ENCODE data around the gene FIGN. TPM values are rescaled to one million over a fixed set of nuclear protein-coding genes. Genes with fewer than 3 reads are reported as not detected.

FIGN gene
- polyA plus RNA-seq, 1 experiment = 2.4 TPM

- Histone ChIP-seq H3K27me3 (ENCODE audit: control insufficient read depth, insufficient read depth, low read length) (no peaks in the 10 kb centered on the region), H3K36me3 (ENCODE audit: control insufficient read depth, insufficient read depth, low read length) (no peaks in the 10 kb centered on the region), H3K4me3 (ENCODE audit: low read depth, low read length) (no peak overlapping the region)
- POLR2A ChIA-PET = no interaction called here
- CTCF ChIA-PET = no interaction called here
- no peak for DNase-seq (ENCODE audit: low read depth)
- TF ChIP-seq CTCF (IDR thresholded peaks at IDR 0.05; ENCODE audit: insufficient read depth, low read depth, low read length) = no peak
These were observed 24.1 kb downstream of the FIGN start for GRCh38 chr2:163711699-163712098.

- Histone ChIP-seq H3K27me3 (ENCODE audit: control insufficient read depth, insufficient read depth, low read length) (no peaks in the 10 kb centered on the region), H3K4me3 (ENCODE audit: low read depth, low read length) (no peak overlapping the region), H3K36me3 (ENCODE audit: control insufficient read depth, insufficient read depth, low read length) (no peaks in the 10 kb centered on the region)
- ChIA-PET CTCF (interaction anchor here (0.8 kb wide), 1 partner anchor 10 kb away, joined by 3 read pairs; no protein-coding TSS in a partner anchor), POLR2A (no interaction called here)
- TF ChIP-seq CTCF (IDR thresholded peaks at IDR 0.05; ENCODE audit: insufficient read depth, low read depth, low read length) = no peak
- no peak for DNase-seq (ENCODE audit: low read depth)
These were observed 24.6 kb downstream of the FIGN start for GRCh38 chr2:163711258-163711657.

- CTCF ChIA-PET = interaction anchor here (1.1 kb wide), 1 partner anchor 13 kb away, joined by 4 read pairs; no protein-coding TSS in a partner anchor
- DNase-seq (ENCODE audit: low read depth) = no peak
- POLR2A ChIA-PET = no interaction called here
- Histone ChIP-seq H3K36me3 (ENCODE audit: control insufficient read depth, insufficient read depth, low read length) (no peaks in the 10 kb centered on the region), H3K4me3 (ENCODE audit: low read depth, low read length) (no peak overlapping the region), H3K27me3 (ENCODE audit: control insufficient read depth, insufficient read depth, low read length) (no peaks in the 10 kb centered on the region)
- no peak for TF ChIP-seq CTCF (IDR thresholded peaks at IDR 0.05; ENCODE audit: insufficient read depth, low read depth, low read length)
These were observed 26.5 kb downstream of the FIGN start for GRCh38 chr2:163709270-163709669.

DNA sequence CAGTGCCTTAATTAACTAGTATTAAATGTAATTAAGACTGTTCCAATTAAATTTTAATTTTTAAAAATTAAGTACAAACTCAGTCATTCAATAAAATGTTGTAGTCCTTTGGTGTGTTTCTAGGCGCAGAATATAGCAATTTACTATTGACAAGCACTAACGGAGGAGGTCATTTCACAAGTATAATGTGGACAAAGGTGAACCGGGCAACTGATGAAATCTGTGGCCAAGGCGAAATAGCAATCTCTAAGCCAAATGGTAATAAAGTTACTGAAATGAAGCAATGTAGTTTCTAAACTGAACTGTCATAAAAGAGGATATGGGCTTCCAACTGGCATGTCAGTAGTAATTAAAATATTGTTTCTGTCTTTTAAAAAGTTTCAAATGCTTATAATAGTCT, 27.5 kb downstream of the FIGN start:
- H3K36me3 ChIP-seq (ENCODE audit: control insufficient read depth, insufficient read depth, low read length) = no peaks in the 10 kb centered on the region
- ChIA-PET POLR2A (no interaction called here), CTCF (no interaction called here)
- H3K4me3 ChIP-seq (ENCODE audit: low read depth, low read length) = no peak overlapping the region
- DNase-seq (ENCODE audit: low read depth) = no peak
- no peaks in the 10 kb centered on the region for H3K27me3 ChIP-seq (ENCODE audit: control insufficient read depth, insufficient read depth, low read length)
- TF ChIP-seq CTCF (IDR thresholded peaks at IDR 0.05; ENCODE audit: insufficient read depth, low read depth, low read length) = no peak

GRCh38 chr2:163703386-163703785, 32.4 kb downstream of the FIGN start:
- ChIA-PET POLR2A (no interaction called here), CTCF (no interaction called here)
- no peak for DNase-seq (ENCODE audit: low read depth)
- Histone ChIP-seq H3K27me3 (ENCODE audit: control insufficient read depth, insufficient read depth, low read length) (no peaks in the 10 kb centered on the region), H3K4me3 (ENCODE audit: low read depth, low read length) (no peak overlapping the region), H3K36me3 (ENCODE audit: control insufficient read depth, insufficient read depth, low read length) (no peaks in the 10 kb centered on the region)
- TF ChIP-seq CTCF (IDR thresholded peaks at IDR 0.05; ENCODE audit: insufficient read depth, low read depth, low read length) = no peak

All from BJ (cell line).